NT2/D1 (cell line): Measurements from ENCODE around the gene WDFY4.

Experiments used
- YY1 ChIP-seq: IDR thresholded peaks from 2 replicates; pipeline ENCODE4 v1.6.1; 2011; ENCODE audit not compliant: insufficient read length, insufficient read depth
- ZNF274 ChIP-seq: IDR thresholded peaks from 2 replicates; pipeline ENCODE4 v1.6.1; 2011; ENCODE audit warnings: mild to moderate bottlenecking, low read depth, low read length

- TF ChIP-seq ZNF274 = no peak
- no peak for TF ChIP-seq YY1
Observed at GRCh38 chr10:49001870-49002672, 317.4 kb downstream of the WDFY4 start.
